ENCODE results near the gene DLG1.

GRCh38 chr3:197012540-197012883 is 285.9 kb downstream of the DLG1 start:
- TF ChIP-seq, protein P1, sequence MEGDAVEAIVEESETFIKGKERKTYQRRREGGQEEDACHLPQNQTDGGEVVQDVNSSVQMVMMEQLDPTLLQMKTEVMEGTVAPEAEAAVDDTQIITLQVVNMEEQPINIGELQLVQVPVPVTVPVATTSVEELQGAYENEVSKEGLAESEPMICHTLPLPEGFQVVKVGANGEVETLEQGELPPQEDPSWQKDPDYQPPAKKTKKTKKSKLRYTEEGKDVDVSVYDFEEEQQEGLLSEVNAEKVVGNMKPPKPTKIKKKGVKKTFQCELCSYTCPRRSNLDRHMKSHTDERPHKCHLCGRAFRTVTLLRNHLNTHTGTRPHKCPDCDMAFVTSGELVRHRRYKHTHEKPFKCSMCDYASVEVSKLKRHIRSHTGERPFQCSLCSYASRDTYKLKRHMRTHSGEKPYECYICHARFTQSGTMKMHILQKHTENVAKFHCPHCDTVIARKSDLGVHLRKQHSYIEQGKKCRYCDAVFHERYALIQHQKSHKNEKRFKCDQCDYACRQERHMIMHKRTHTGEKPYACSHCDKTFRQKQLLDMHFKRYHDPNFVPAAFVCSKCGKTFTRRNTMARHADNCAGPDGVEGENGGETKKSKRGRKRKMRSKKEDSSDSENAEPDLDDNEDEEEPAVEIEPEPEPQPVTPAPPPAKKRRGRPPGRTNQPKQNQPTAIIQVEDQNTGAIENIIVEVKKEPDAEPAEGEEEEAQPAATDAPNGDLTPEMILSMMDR (IDR thresholded peaks at IDR 0.05) = no peak
- TF ChIP-seq POLR2A (IDR thresholded peaks at IDR 0.05) = no peak

All from adrenal gland (tissue), 5 donors.